ENCODE measurements around the gene CIAPIN1. TPM values are rescaled to one million over a fixed set of nuclear protein-coding genes. Genes with fewer than 3 reads are reported as not detected.

The CIAPIN1 gene
- total RNA-seq, 2 donors from 2014 or later: 23.5 to 33.4 TPM

DNA sequence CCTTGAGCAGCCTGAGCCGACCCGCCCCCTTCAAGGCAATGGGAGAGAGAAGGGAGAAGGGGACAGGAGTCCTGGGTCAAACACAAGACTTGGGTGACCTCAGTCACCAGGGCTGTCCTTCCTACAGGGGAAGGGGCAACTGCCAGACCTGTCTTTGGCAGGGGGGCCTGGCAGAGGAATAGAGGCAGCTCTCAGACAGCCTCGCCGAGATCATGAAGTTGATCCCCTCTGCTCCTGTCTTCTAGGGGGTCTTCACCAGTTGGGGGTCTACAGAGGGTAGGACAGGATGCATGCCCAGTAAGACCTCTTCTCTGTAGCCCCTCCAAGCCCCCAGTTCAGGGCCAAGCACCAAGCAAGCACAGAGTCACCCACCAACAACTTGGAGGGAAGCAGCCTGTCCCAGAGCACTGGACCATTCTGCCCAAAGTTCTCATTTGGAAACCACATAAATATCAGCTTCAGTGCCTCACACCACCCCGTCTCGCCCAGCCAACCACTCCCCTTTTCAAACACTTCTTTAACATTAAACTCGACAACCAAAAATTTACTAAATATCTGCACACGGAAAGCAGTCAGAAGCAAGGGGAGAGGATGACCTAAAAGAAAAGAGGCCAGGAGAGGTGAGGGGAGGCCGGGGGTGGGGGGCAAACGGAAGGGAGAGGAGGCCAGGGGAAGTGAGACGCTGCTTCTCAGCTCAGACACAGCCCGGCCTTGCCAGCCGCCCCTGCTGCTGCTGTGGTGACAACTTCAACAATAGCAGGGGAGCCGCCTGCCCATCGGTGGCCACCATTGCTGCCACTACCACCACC, 31.4 kb upstream of the CIAPIN1 start:
- intact Hi-C loops (cut with DNase I): loop anchor here in 1 of 2 donors (5.0 kb wide), 1 partner anchor 39 kb away; no protein-coding TSS in a partner anchor
- DNase-seq (ENCODE audit: low spot score): no peak

DNA sequence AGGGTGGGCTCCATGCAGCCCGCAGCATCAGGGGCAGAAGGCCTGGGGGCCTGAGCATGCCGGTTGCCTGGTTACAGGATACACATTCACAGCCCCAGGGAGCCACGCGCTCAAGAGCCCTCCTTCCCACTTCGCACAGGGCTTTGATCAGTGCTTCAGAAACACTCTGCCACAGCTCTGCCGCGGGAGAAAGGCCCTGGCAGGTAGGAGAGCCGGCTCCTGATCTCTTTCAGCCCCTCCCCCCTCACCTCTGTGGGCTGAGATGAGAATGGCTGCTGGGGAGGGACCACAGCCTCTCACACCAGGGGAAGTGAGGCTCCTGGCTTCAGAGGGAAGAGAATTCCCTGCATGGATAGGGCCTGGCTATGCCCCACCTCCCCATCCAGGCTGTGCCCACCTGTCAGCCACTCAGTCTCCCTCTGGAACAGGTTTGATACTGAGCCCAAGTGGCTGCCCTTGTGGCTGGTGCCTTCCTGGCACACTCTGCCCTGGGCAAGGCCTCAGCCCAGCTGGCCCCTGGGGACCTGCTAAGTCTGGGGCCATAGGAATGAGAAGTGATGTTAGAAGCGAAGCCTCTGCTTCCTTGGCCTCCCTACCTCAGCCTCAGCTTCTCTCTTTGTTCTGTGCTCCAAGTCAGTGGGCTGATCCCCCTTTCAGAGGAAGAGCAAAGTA, 30.5 kb upstream of the CIAPIN1 start:
- intact Hi-C loops (cut with DNase I): loop anchor here in 1 of 2 donors (5.0 kb wide), 1 partner anchor 40 kb away; no protein-coding TSS in a partner anchor

DNA sequence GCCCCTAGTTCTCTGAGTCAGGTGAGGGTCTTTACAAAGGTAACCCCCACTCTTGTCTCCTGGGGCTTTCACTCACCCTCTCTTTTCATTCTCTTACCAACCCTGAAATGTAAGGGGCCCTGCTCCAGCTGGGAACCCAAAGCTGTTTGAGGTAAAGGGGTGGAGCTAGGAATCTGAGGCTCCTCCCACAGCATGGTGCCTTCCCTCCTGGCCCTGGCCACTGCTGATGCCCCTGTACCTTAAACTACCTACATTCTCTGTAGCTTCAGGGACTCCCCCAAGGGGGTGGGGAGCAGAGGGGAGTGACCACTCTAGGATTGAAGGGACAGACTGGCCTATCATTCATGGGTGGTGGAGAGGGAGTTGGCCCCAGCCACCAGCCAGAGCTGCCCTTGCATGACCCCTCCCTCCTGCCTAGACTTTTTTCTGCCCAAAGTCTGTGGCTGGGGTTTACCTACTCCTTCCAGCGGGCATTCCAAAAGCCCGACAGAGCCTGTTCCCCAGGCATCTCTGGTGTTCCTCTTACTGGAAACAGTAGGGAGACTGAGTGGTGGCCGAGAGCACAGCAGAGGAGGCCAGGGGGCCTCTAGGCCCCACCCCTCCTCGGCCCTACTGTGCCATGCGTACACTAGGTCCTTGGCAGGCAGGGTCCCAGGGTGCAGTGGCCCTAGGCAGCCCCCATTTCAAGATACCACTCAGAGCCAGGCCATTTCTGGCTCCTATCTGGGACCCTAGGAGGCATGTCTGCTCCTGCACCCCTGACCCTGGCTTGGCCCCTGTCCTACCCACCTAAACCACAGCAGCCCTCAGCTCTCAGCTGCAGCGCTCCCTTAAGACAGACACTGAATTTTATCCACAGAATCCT, 29.6 kb upstream of the CIAPIN1 start:
- intact Hi-C loops (cut with DNase I): loop anchor here in 1 of 2 donors (5.0 kb wide), 1 partner anchor 41 kb away; no protein-coding TSS in a partner anchor

More for the DNA sequence above, 30.5 kb upstream of the CIAPIN1 start:
- no peak for DNase-seq (ENCODE audit: low spot score)

DNA sequence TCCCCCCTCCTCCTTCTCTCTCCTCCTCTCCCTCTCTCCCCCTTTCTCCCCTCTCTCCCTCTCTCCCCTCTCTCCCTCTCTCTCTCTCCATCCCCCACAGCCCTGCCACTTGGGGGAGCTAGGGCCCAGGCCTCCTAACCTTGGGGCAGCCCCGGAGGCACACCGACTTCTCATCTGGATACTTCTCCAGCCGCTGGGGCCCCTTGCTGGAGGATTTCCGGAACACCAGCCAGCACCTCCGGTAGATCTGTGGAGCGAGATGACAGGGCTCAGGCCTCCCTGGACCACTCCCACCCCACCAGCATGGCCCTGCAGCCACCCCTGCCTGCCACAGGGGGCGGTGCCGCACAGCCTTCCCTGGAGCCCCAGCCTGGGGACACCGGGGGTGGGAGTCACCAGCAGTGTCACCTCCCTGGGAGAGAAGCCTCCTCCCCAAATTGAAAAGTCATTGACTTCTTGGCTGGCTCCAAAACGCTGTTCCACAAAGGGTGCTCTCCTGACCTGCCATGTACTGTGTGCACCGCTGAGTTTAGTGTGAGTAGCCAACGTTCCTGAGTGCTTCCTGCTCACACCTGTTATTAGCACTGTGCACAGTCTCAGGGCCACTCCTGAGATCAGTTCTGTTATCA, 28.6 kb upstream of the CIAPIN1 start:
- no peak for DNase-seq (ENCODE audit: low spot score)
- intact Hi-C loops (cut with DNase I): loop anchor here in 1 of 2 donors (5.0 kb wide), 1 partner anchor 41 kb away; no protein-coding TSS in a partner anchor

More for the DNA sequence above, 29.6 kb upstream of the CIAPIN1 start:
- no peak for DNase-seq (ENCODE audit: low spot score)

DNA sequence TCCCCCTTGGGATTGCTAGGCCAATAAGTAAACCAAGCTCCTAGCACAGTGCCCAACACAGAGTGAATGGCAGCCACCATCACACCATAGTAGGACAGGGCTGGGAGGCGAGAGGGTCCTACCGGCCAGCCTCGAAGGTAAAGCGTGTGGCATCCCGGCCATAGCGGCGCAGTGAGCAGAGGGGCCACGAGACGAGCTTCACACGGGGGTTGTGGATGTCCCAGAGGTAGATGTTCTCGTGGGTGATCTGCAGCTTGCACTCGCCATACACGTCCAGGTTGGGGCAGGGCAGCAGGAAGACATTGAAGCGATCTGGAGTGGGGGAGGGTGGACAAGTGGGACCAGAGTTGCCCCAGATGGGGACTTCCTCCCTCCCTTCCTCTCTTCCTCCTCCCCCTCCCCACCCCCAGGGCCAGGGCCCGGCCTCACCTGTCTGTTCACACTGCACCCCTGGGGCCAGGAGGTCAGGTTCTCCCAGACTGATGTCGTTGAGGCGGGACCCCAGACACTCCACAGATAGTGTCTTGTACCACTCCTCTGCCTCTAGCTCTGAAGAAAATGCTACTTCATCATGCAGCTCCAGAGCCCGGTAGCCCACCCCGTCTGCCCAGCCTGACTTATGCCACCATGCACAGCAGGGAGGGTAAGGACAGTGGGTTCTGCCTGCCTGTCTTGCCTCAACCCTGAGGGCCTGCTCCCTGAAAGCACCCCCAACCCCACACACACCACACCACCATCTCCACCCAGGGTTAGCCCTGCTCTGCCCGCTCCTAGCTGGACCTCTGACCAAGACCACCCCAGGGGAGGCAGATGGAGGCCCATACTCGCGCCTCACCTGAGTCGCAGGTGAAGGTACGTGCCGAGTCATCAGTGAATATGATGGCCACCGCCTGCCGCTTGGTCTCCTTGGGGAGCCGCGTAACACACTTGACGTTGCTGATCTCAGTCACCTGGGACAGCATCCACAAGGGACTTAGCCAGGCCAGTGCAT, 27.8 kb upstream of the CIAPIN1 start:
- intact Hi-C loops (cut with DNase I): loop anchor here in 1 of 2 donors (5.0 kb wide), 1 partner anchor 42 kb away; no protein-coding TSS in a partner anchor
- no peak for DNase-seq (ENCODE audit: low spot score)

DNA sequence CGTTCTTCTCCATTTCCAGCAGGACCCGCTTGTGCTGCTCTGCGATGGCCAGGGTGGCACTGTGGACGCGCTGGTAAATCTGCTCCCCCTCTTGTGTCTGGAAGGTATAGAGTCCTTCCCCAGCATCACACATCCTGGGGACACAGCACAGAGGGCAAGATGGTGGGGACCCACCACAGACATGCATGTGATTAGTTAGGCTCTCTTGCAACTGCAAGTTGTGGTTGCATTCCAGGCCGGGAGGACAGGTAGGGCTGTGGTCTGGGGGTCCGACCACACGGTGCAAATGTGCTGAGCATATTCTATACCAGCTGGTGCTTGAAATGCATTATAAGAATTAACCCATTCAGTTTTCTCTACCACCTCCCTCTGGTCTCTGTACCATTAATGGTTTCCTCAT, 26.7 kb upstream of the CIAPIN1 start:
- intact Hi-C loops (cut with DNase I): no loop called here
- no peak for DNase-seq (ENCODE audit: low spot score)

DNA sequence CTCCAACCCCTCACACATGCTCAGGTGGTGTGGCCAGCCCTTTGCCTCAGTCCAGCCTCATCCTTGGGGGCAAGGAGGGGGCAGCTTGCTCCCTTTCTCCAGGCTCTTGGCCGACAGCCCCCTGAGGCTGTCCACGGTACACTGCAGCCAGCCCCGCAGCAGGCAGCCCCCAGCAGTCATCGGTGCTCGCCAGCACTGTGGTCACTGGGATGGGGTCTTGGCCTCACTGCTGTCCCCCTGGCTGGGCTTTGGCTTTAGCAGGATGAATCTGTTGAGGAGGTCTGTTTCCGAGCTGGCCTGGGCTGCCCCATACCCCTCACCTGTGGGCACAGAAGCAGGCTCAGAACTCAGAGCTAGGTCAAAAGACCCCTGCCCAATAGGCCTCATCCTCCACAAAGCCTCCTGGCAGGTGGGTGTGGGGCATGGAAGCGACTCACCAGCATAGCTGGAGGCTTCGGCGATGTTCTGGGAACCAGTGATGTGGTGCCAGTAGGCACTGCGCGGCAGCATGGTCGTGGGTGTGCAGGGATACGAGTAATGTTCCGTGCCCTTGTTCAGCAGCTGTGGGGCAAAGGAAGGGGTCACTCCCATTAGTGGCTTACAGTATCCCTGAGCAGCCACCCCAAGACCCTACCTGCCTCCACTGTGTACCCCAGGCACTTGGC, 26.1 kb upstream of the CIAPIN1 start:
- intact Hi-C loops (cut with DNase I): no loop called here
- DNase-seq (ENCODE audit: low spot score): no peak

DNA sequence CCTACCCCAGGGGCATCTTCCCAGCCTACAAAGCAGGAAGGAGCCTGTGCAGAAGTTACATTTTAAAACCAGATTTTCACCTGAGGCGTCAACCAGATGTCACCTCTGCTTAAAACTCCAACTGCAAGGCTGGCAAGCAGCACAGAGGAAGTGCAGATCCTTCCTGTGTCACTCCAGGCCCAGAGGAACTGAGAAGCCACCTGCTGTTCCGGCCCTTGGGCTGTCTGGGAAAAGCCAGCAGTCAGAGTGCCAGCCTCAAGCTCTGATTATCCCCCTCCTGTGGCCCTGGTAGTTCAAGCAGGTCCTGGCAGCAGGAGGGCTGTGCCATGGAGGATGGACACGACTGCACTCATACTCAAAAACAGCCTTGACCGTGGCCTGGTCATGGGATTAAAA, 25.5 kb upstream of the CIAPIN1 start:
- DNase-seq (ENCODE audit: low spot score): no peak
- intact Hi-C loops (cut with DNase I): no loop called here

DNA sequence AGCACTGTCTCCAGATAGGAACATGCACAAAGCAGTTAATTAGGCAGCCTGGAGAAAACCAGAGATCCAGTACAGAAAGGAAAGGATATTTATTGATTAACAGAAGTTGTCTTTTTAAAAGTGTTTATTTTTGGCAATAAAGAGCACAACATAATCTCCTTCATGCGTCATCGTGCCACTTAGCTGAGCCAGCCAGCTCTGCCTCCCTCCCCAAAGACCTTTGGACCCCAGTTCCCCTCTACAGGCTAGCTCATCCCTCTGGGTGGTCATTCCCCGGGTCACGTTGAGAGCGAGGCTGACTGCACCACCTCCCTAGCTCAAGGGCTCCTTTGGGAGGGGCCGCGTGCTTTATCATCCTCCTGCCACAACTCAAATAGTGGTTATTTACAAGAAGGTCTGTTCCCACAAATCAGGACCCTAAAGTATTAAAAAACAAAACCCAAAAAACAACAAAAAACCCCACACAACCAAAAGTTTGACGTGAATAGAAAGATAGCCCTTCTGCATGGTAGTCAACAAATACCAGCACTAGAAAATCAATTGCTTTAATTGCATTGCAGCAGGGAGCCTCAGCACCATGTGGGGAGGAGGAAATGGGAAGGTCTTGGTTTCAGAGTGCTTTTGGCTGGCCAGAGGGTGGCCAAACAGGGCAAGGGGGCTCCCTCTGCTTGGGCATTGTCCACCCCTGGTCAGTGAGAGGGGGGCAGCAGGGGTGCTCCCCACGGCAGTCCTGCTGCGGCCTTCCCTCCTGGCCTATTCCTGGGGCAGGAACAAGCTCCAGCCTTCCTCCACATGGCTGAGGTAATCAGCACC, 24.9 kb upstream of the CIAPIN1 start:
- no peak for DNase-seq (ENCODE audit: low spot score)
- intact Hi-C loops (cut with DNase I): no loop called here

DNA sequence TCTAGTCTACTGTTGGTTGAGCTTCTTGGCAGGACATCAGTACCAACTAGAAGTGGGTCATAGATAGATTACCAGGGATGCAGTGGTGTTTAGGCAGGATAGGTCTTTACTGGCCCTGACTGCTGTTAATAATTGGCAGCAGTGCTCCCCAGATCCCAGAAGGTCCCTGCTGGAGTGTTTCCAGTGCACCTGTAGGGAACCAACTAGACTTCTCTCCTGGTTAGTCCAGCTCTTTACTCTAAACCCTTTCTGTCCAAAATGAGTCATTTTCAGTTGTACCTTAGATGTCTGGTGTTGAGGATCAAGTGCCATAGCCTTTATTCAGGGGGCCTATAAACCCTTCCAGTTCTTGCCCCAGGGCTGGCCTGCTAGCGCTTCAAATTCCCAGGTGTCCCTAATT, 24.0 kb upstream of the CIAPIN1 start:
- no peak for DNase-seq (ENCODE audit: low spot score)
- intact Hi-C loops (cut with DNase I): no loop called here

DNA sequence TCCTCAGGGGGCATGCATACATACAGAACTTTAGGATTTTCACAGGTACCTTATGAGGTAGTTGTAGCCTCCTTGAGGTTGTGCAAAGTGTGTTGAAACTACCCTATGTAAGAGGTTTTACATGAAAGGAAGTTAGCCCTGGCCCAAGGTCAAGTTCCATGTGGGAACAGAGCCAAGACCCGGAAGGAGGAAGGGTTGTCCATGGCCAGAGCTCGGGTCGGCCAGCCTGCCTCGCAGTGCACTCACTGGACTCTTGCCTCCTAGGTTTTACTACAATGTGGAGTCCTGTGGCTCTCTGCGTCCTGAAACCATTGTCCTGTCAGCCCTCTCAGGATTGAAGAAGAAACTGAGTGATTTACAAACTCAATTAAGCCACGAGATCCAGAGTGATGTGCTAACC, 23.5 kb upstream of the CIAPIN1 start:
- no peak for DNase-seq (ENCODE audit: low spot score)
- intact Hi-C loops (cut with DNase I): no loop called here

DNA sequence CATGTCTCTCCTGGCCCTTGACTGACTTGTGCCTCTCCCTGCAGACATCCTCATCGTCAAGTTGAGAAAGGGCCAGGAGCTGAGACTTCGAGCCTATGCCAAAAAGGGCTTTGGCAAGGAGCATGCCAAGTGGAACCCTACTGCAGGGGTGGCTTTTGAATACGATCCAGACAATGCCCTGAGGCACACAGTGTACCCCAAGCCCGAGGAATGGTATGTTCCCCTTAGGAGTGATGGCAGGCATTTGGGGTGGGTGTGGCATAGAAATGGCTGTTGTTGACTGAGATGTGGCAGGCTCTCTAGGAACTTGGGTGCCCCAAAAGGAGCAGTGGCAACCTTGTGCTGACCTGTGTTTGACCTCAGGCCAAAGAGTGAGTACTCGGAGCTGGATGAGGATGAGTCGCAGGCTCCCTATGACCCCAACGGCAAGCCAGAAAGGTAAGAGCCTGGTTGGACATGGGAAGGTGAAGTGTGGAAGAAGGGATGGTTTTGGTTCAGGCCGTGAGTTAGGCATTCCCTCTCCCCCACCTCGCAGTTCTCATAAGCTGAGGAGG, 22.8 kb upstream of the CIAPIN1 start:
- DNase-seq (ENCODE audit: low spot score): no peak
- intact Hi-C loops (cut with DNase I): no loop called here

DNA sequence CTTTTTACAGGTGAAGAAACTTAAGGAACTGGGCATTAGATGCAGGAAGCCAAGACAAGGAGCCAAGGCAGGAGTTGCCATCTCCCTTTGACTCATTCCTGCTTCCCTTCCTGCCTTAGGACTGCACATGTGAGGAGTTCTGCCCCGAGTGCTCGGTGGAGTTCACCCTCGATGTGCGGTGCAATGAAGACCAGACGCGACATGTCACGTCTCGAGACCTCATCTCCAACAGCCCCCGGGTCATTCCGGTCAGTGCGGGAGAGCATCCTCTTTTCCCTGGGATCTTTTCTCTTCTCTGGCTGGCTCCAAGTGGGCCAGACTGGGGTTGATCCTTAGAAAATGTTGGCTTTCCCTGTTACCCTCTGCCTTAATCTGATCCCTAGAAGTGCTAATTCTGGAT, 21.9 kb upstream of the CIAPIN1 start:
- intact Hi-C loops (cut with DNase I): no loop called here
- no peak for DNase-seq (ENCODE audit: low spot score)

DNA sequence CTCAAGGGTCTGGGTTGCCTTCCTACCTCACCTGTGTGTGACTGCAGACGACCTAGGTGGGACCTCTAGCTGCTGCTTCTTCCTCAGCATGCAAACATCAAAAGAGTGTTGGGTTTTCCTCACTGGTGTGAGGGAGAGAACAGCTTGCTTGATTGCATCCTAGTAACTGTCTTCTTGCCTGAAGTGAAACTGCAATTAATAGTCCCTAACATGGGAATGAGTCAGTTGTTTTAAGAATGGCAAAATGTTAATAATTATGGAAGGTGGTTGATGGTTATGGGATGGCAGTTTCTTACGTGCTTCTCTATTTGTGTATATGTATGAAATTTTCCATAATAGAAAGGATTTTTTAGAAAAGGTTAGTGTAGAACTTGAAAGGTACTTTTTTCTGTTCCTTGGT, 21.2 kb upstream of the CIAPIN1 start:
- intact Hi-C loops (cut with DNase I): no loop called here
- no peak for DNase-seq (ENCODE audit: low spot score)

DNA sequence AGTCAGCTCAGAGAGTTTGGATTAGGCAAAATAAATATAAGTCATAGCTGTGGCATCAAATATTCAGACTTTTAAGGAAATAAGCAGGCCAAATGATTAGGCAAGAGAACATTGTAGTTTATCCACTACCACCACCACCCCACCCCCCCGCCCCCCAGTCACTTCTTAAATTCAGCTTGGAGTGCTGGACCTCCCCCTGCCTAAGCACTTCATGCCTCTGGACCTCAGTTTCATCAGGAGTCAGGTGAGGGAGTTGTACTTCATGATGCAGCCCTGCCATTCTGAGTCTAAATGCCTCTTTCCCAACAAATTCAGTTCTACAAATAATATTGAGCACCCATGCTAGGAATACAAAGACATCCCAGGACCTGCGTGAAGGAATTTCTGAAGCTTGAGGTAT, 17.3 kb upstream of the CIAPIN1 start:
- intact Hi-C loops (cut with DNase I): loop anchor here in 1 of 2 donors (5.0 kb wide), 1 partner anchor 53 kb away; no protein-coding TSS in a partner anchor
- DNase-seq (ENCODE audit: low spot score): no peak

DNA sequence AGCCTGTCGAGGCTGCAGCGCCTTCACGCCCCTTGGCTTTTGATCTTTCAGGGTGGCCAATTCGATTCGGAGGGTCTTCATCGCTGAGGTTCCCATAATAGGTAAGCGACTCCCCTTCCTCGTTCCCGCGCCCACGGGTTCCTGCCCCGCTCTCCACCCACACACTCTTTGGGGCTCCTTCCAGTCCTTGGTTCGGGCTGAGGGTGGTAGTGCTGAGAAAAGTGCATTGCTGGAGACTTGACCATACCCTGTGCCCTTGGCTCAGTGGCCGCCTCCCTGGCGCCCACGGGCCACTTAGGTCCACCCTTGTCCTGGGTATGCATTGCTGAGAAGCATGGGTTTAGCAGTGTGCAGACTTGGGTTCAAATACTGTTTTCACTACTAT, 15.8 kb upstream of the CIAPIN1 start:
- DNase-seq (ENCODE audit: low spot score): no peak
- intact Hi-C loops (cut with DNase I): loop anchor here in 1 of 2 donors (5.0 kb wide), 1 partner anchor 54 kb away; no protein-coding TSS in a partner anchor
